HCT116 (cell line): ENCODE results near the gene EFCAB13. TPM values are rescaled to one million over a fixed set of nuclear protein-coding genes. Genes with fewer than 3 reads are reported as not detected.

Source experiments
- ATAC-seq: fragments of 200-7000 bp; cut with Tn5 transposase; 2 replicates; pipeline ENCODE4 v1.9.1; 2020; ENCODE audit warnings: mild to moderate bottlenecking, moderate library complexity
- BruUV-seq: library from RNA; stranded (reverse); fragments of 400-500 nt; replicated peaks from 2 replicates; lab custom pipeline; 2021; lab: Mats Ljungman, UMichigan
- CTCF ChIA-PET: fragments of 300-600 bp; sonication (Branson Sonifier 250); formaldehyde crosslinking; loops from one replicate; lab custom pipeline; 2021; ENCODE audit warnings: antibody characterized with exemption; lab: Charles Lee
- POLR2A ChIA-PET: fragments of 300-600, 350-600 bp; sonication (Branson Sonifier 250); formaldehyde crosslinking; loops from one replicate; lab custom pipeline; 2021; ENCODE audit warnings: antibody characterized with exemption; lab: Charles Lee
- RAD21 ChIA-PET, 2 experiments: fragments of 300-600 bp; sonication (Branson Sonifier 250); formaldehyde crosslinking; loops; one replicate each; lab custom pipeline; 2023; ENCODE audit warnings: low total read pairs in 2 of 2; ENCODE audit not compliant: uncharacterized antibody in 2 of 2, unreplicated experiment in 2 of 2, low non-redundant PET in 1 of 2; lab: Charles Lee
- DNase-seq: peaks from one replicate; pipeline ENCODE4 v3.0.0-alpha.2; 2010; ENCODE audit warnings: low read depth, low spot score
- H2AFZ ChIP-seq: fragments of 200-600 bp; shearing (Covaris generic), sonication (generic); 2 replicates; pipeline ENCODE4 v1.6.1; 2017; ENCODE audit warnings: low read depth, mixed run types, mixed read lengths, antibody characterized with exemption, low read length; ENCODE audit not compliant: poor library complexity, severe bottlenecking
- H3K27ac ChIP-seq: 2 replicates; pipeline ENCODE4 v1.5.1; 2012; ENCODE audit warnings: low read depth, low read length
- H3K27me3 ChIP-seq: fragments of 200-600 bp; sonication (generic); 2 replicates; pipeline ENCODE4 v1.6.1; 2016; ENCODE audit warnings: mixed run types, low read length, mixed read lengths; ENCODE audit not compliant: insufficient read depth
- H3K36me3 ChIP-seq, 2 experiments: fragments of 200-500 bp in 1 of 2; fragments of 200-600 bp in 1 of 2; sonication (Bioruptor generic) in 1 of 2; sonication (generic) in 1 of 2; 2 replicates each; pipeline versions ENCODE4 v1.5.1 to v1.6.1; 2014 to 2016; ENCODE audit warnings: low read length in 2 of 2, inconsistent platforms in 1 of 2, mixed read lengths in 1 of 2, mixed run types in 1 of 2; ENCODE audit not compliant: insufficient read depth in 2 of 2, control insufficient read depth in 1 of 2
- H3K4me1 ChIP-seq, 2 experiments: fragments of 200-600 bp in 1 of 2; sonication (generic) in 1 of 2; 2 replicates each; pipeline versions ENCODE4 v1.5.1 to v1.6.1; 2012 to 2017; ENCODE audit warnings: low read length in 2 of 2, inconsistent platforms in 1 of 2, mild to moderate bottlenecking in 1 of 2, mixed read lengths in 1 of 2, mixed run types in 1 of 2, moderate library complexity in 1 of 2; ENCODE audit not compliant: insufficient read depth in 2 of 2, control insufficient read depth in 1 of 2
- H3K4me2 ChIP-seq: fragments of 200-600 bp; sonication (generic); 2 replicates; pipeline ENCODE4 v1.6.1; 2017; ENCODE audit warnings: mixed run types, low read length, mixed read lengths
- H3K4me3 ChIP-seq, 2 experiments: fragments of 200-600 bp in 1 of 2; sonication (generic) in 1 of 2; replicated peaks in 1 of 2; 2 replicates each; pipeline ENCODE4 v1.5.1; 2011 to 2016; ENCODE audit warnings: low read length in 2 of 2, control low read depth in 1 of 2, low read depth in 1 of 2, mild to moderate bottlenecking in 1 of 2, mixed read lengths in 1 of 2, mixed run types in 1 of 2
- H3K79me2 ChIP-seq: fragments of 200-600 bp; sonication (generic); 2 replicates; pipeline ENCODE4 v1.6.1; 2017; ENCODE audit warnings: mild to moderate bottlenecking, mixed run types, low read length, moderate library complexity, mixed read lengths; ENCODE audit not compliant: insufficient read depth
- H3K9ac ChIP-seq: fragments of 200-600 bp; sonication (generic); 2 replicates; pipeline ENCODE4 v1.6.1; 2016; ENCODE audit warnings: low read length, mixed read lengths
- H3K9me2 ChIP-seq: fragments of 200-600 bp; sonication (generic), shearing (Covaris generic); 2 replicates; pipeline ENCODE4 v1.6.1; 2017; ENCODE audit warnings: mixed run types, mild to moderate bottlenecking, moderate library complexity; ENCODE audit not compliant: insufficient read depth
- H3K9me3 ChIP-seq, 2 experiments: fragments of 200-500 bp in 1 of 2; fragments of 200-600 bp in 1 of 2; sonication (Bioruptor generic) in 1 of 2; sonication (generic) in 1 of 2; 2 replicates each; pipeline ENCODE4 v1.6.1; 2014 to 2017; ENCODE audit warnings: low read length in 2 of 2, mixed read lengths in 2 of 2, inconsistent platforms in 1 of 2, low read depth in 1 of 2, mild to moderate bottlenecking in 1 of 2, mixed run types in 1 of 2, moderate library complexity in 1 of 2; ENCODE audit not compliant: control insufficient read depth in 1 of 2, insufficient read depth in 1 of 2
- H4K20me1 ChIP-seq: fragments of 200-600 bp; sonication (generic), shearing (Covaris generic); 2 replicates; pipeline ENCODE4 v1.6.1; 2017; ENCODE audit warnings: mixed run types, mild to moderate bottlenecking, moderate library complexity; ENCODE audit not compliant: insufficient read depth
- ATF3 ChIP-seq: IDR thresholded peaks from 2 replicates; pipeline ENCODE4 v1.6.1; 2012
- EZH2 ChIP-seq: fragments of 200-600 bp; sonication (generic); IDR thresholded peaks from 2 replicates; pipeline ENCODE4 v1.6.1; 2017; ENCODE audit warnings: antibody characterized with exemption, mixed run types
- EZH2phosphoT487 ChIP-seq: fragments of 200-600 bp; IDR thresholded peaks from 2 replicates; pipeline ENCODE4 v1.6.1; 2018; ENCODE audit warnings: antibody characterized with exemption, borderline replicate concordance
- FOSL1 ChIP-seq: IDR thresholded peaks from 2 replicates; pipeline ENCODE4 v1.6.1; 2012; ENCODE audit warnings: low read depth
- JUND ChIP-seq: IDR thresholded peaks from 2 replicates; pipeline ENCODE4 v1.6.1; 2012
- RAD21 ChIP-seq: IDR thresholded peaks from 2 replicates; pipeline ENCODE4 v1.6.1; 2012; ENCODE audit warnings: low read depth, mild to moderate bottlenecking
- SRF ChIP-seq: IDR thresholded peaks from 2 replicates; pipeline ENCODE4 v1.6.1; 2012; ENCODE audit warnings: low read depth
- ZNF274 ChIP-seq: fragments of 200-500 bp; sonication (Bioruptor generic); IDR thresholded peaks from 2 replicates; pipeline ENCODE4 v1.6.1; 2014; ENCODE audit warnings: mild to moderate bottlenecking, low read depth, low read length, inconsistent platforms
- intact Hi-C: fragments of 100-400 bp; cut with micrococcal nuclease; formaldehyde crosslinking; loops from 2 replicates; pipeline ENCODE4 v1.10.0; 2022
- total RNA-seq: library from RNA; stranded (reverse); gene quantifications from one replicate; pipeline ENCODE4 v1.2.1, GENCODE V29; 2021; ENCODE audit not compliant: unreplicated experiment
- TF ChIP-seq, protein P1 (sequence below): IDR thresholded peaks from 2 replicates; pipeline ENCODE4 v1.6.1; 2012; ENCODE audit warnings: low read depth
- TF ChIP-seq, protein P2 (sequence below): IDR thresholded peaks from 2 replicates; pipeline ENCODE4 v1.6.1; 2011; ENCODE audit warnings: mild to moderate bottlenecking, low read length, moderate library complexity; ENCODE audit not compliant: insufficient replicate concordance; ENCODE audit errors: extremely low read depth

Gene EFCAB13
- total RNA-seq, 1 experiment from 2014 or later: not detected

- Histone ChIP-seq H3K27ac (no peak overlapping the region), H2AFZ (no peak overlapping the region), H3K4me2 (no peak overlapping the region), H3K4me1 (no peaks in the 10 kb centered on the region), H3K36me3 (no peaks in the 10 kb centered on the region), H4K20me1 (no peaks in the 10 kb centered on the region), H3K27me3 (no peaks in the 10 kb centered on the region), H3K9ac (no peak overlapping the region), H3K9me2 (no peaks in the 10 kb centered on the region), H3K9me3 (no peaks in the 10 kb centered on the region), H3K79me2 (no peaks in the 10 kb centered on the region), H3K4me3 (no peak overlapping the region)
- TF ChIP-seq, protein P1, sequence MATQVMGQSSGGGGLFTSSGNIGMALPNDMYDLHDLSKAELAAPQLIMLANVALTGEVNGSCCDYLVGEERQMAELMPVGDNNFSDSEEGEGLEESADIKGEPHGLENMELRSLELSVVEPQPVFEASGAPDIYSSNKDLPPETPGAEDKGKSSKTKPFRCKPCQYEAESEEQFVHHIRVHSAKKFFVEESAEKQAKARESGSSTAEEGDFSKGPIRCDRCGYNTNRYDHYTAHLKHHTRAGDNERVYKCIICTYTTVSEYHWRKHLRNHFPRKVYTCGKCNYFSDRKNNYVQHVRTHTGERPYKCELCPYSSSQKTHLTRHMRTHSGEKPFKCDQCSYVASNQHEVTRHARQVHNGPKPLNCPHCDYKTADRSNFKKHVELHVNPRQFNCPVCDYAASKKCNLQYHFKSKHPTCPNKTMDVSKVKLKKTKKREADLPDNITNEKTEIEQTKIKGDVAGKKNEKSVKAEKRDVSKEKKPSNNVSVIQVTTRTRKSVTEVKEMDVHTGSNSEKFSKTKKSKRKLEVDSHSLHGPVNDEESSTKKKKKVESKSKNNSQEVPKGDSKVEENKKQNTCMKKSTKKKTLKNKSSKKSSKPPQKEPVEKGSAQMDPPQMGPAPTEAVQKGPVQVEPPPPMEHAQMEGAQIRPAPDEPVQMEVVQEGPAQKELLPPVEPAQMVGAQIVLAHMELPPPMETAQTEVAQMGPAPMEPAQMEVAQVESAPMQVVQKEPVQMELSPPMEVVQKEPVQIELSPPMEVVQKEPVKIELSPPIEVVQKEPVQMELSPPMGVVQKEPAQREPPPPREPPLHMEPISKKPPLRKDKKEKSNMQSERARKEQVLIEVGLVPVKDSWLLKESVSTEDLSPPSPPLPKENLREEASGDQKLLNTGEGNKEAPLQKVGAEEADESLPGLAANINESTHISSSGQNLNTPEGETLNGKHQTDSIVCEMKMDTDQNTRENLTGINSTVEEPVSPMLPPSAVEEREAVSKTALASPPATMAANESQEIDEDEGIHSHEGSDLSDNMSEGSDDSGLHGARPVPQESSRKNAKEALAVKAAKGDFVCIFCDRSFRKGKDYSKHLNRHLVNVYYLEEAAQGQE: no peak
- no peak for TF ChIP-seq EZH2phosphoT487
- no peak for TF ChIP-seq FOSL1
- no peak for TF ChIP-seq ATF3
- TF ChIP-seq, protein P2, sequence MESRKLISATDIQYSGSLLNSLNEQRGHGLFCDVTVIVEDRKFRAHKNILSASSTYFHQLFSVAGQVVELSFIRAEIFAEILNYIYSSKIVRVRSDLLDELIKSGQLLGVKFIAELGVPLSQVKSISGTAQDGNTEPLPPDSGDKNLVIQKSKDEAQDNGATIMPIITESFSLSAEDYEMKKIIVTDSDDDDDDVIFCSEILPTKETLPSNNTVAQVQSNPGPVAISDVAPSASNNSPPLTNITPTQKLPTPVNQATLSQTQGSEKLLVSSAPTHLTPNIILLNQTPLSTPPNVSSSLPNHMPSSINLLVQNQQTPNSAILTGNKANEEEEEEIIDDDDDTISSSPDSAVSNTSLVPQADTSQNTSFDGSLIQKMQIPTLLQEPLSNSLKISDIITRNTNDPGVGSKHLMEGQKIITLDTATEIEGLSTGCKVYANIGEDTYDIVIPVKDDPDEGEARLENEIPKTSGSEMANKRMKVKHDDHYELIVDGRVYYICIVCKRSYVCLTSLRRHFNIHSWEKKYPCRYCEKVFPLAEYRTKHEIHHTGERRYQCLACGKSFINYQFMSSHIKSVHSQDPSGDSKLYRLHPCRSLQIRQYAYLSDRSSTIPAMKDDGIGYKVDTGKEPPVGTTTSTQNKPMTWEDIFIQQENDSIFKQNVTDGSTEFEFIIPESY: no peak
- TF ChIP-seq EZH2: no peak
- no peak for TF ChIP-seq ZNF274
- TF ChIP-seq RAD21: no peak
- no peak for TF ChIP-seq JUND
- no peak for TF ChIP-seq SRF
- ChIA-PET POLR2A (no interaction called here), CTCF (no interaction called here), RAD21 (no interaction called here)
- no TSS peak for BruUV-seq
- intact Hi-C loops: no loop called here
- ATAC-seq (no peak), DNase-seq (no peak)
Measured at GRCh38 chr17:47414612-47415011, 90.9 kb downstream of the EFCAB13 start.
